Activated CD4-positive, alpha-beta memory T cell treated with anti-CD3 and anti-CD28 coated beads for 36 hours (primary cell): ENCODE measurements around the gene OR14A16. TPM values are rescaled to one million over a fixed set of nuclear protein-coding genes. Genes with fewer than 3 reads are reported as not detected.

Source experiments
- total RNA-seq, 2 experiments: library from RNA; stranded (reverse); gene quantifications; one replicate each; pipeline ENCODE4 v1.2.3, GENCODE V29; 2021

Gene OR14A16
- total RNA-seq, 2 experiments from 2014 or later = not detected

Other genes with a start within 250 kb of the OR14A16 start
- gene OR2G2, start 235.8 kb downstream of the OR14A16 start, total RNA-seq = not detected
- not detected for gene OR2G3, start 218.5 kb downstream of the OR14A16 start, total RNA-seq
- not detected for gene OR13G1, start 144.4 kb downstream of the OR14A16 start, total RNA-seq
- not detected for gene OR6F1, start 107.5 kb downstream of the OR14A16 start, total RNA-seq
- not detected for gene OR14K1, start 85.5 kb downstream of the OR14A16 start, total RNA-seq
- not detected for gene OR14A2, start 76.0 kb downstream of the OR14A16 start, total RNA-seq
- not detected for gene OR1C1, start 63.6 kb downstream of the OR14A16 start, total RNA-seq
- not detected for gene OR11L1, start 17.8 kb upstream of the OR14A16 start, total RNA-seq
- under 1 TPM in 1 of 2 experiments, not detected in 1; 0.19 TPM for gene TRIM58, start 33.1 kb upstream of the OR14A16 start, total RNA-seq
- not detected for gene OR2W3, start 71.5 kb upstream of the OR14A16 start, total RNA-seq
- not detected for gene OR2T8, start 96.1 kb upstream of the OR14A16 start, total RNA-seq
- gene OR2AJ1, start 100.8 kb upstream of the OR14A16 start, total RNA-seq = not detected
- not detected for gene OR2L8, start 124.7 kb upstream of the OR14A16 start, total RNA-seq
- not detected for gene OR2AK2, start 141.1 kb upstream of the OR14A16 start, total RNA-seq
- not detected for gene OR2L5, start 189.5 kb upstream of the OR14A16 start, total RNA-seq
- under 1 TPM in 1 of 2 experiments, not detected in 1; 0.07 TPM for gene OR2L2, start 206.0 kb upstream of the OR14A16 start, total RNA-seq
- not detected for gene OR2L3, start 222.7 kb upstream of the OR14A16 start, total RNA-seq